ENCODE results near the gene GRID1. TPM values are rescaled to one million over a fixed set of nuclear protein-coding genes. Genes with fewer than 3 reads are reported as not detected.
A peak's percentile ranks its signal among the peaks of the same experiment; 100 is the strongest.

The GRID1 gene
- total RNA-seq, 4 donors from 2014 or later: 0.35 to 10.7 (median 1.3) TPM

GRCh38 chr10:86169066-86169465 lies 197.5 kb downstream of the GRID1 start:
- no peak for TF ChIP-seq POLR2A (IDR thresholded peaks at IDR 0.05)
- TF ChIP-seq CTCF (IDR thresholded peaks at IDR 0.05): no peak
- no peaks in the 10 kb centered on the region for H3K36me3 ChIP-seq
- no peak for DNase-seq
- H3K4me3 ChIP-seq: no peak overlapping the region
- no peak overlapping the region for H3K27ac ChIP-seq
- H3K27me3 ChIP-seq: no peaks in the 10 kb centered on the region
- no peaks in the 10 kb centered on the region for H3K9me3 ChIP-seq
- H3K4me1 ChIP-seq: peaks cover 0 to 19% (median 1%) of the 10 kb centered on the region in 4 donors

GRCh38 chr10:86168256-86168655 lies 198.3 kb downstream of the GRID1 start:
- H3K27ac ChIP-seq: no peak overlapping the region
- no peaks in the 10 kb centered on the region for H3K27me3 ChIP-seq
- no peaks in the 10 kb centered on the region for H3K9me3 ChIP-seq
- no peak overlapping the region for H3K4me3 ChIP-seq
- peak in 2 of 3 donors; percentile 65 to 66 for DNase-seq
- TF ChIP-seq CTCF (IDR thresholded peaks at IDR 0.05) (no peak), POLR2A (IDR thresholded peaks at IDR 0.05) (no peak)
- H3K36me3 ChIP-seq: no peaks in the 10 kb centered on the region
- peaks cover 0 to 27% (median 1%) of the 10 kb centered on the region in 4 donors for H3K4me1 ChIP-seq

- Histone ChIP-seq H3K4me1 (peaks cover 0 to 32% (median 1%) of the 10 kb centered on the region in 4 donors), H3K27me3 (no peaks in the 10 kb centered on the region), H3K4me3 (no peak overlapping the region), H3K27ac (no peak overlapping the region), H3K36me3 (no peaks in the 10 kb centered on the region), H3K9me3 (no peaks in the 10 kb centered on the region)
- DNase-seq: peak in 1 of 3 donors; percentile 29
- TF ChIP-seq POLR2A (IDR thresholded peaks at IDR 0.05) (no peak), CTCF (IDR thresholded peaks at IDR 0.05) (no peak)
Observed at GRCh38 chr10:86167762-86168128, 198.8 kb downstream of the GRID1 start.

GRCh38 chr10:86167121-86167761 lies 199.4 kb downstream of the GRID1 start:
- H3K27ac ChIP-seq: no peak overlapping the region
- no peaks in the 10 kb centered on the region for H3K27me3 ChIP-seq
- peak in 2 of 3 donors; percentile 39 to 43 for DNase-seq
- peaks cover 0 to 34% (median 1%) of the 10 kb centered on the region in 4 donors for H3K4me1 ChIP-seq
- H3K4me3 ChIP-seq: no peak overlapping the region
- no peaks in the 10 kb centered on the region for H3K9me3 ChIP-seq
- no peaks in the 10 kb centered on the region for H3K36me3 ChIP-seq
- no peak for TF ChIP-seq POLR2A (IDR thresholded peaks at IDR 0.05)
- no peak for TF ChIP-seq CTCF (IDR thresholded peaks at IDR 0.05)

GRCh38 chr10:86165666-86166065 lies 200.9 kb downstream of the GRID1 start:
- peak in 2 of 3 donors; percentile 13 to 37 for DNase-seq

More at GRCh38 chr10:86165666-86166065, 200.9 kb downstream of the GRID1 start:
- no peaks in the 10 kb centered on the region for H3K27me3 ChIP-seq
- H3K9me3 ChIP-seq: no peaks in the 10 kb centered on the region
- no peaks in the 10 kb centered on the region for H3K36me3 ChIP-seq
- no peak overlapping the region for H3K27ac ChIP-seq
- peaks cover 0 to 34% (median 1%) of the 10 kb centered on the region in 4 donors for H3K4me1 ChIP-seq
- H3K4me3 ChIP-seq: no peak overlapping the region
- TF ChIP-seq CTCF (IDR thresholded peaks at IDR 0.05) (no peak), POLR2A (IDR thresholded peaks at IDR 0.05) (no peak)

Measured in Peyer's patch (tissue), 4 donors.